HT1080 (cell line): ENCODE results near the gene NOS2. TPM values are rescaled to one million over a fixed set of nuclear protein-coding genes. Genes with fewer than 3 reads are reported as not detected.
"Not testable (repeated sequence)": the region's sequence is repeated elsewhere in the genome, so short reads cannot be mapped to it uniquely, and the experiment has no call there.

Source experiments
- DNase-seq: peaks from one replicate; pipeline ENCODE4 v3.0.0-alpha.2; 2015; ENCODE audit warnings: low read depth
- total RNA-seq: library from RNA; depleted of rRNA; stranded (reverse); fragments of >200 nt; shearing (Covaris generic); gene quantifications from 2 replicates; pipeline ENCODE4 v1.2.3, GENCODE V29; 2014

The NOS2 gene
- total RNA-seq, 1 experiment from 2014 or later = 0.06 TPM

DNA sequence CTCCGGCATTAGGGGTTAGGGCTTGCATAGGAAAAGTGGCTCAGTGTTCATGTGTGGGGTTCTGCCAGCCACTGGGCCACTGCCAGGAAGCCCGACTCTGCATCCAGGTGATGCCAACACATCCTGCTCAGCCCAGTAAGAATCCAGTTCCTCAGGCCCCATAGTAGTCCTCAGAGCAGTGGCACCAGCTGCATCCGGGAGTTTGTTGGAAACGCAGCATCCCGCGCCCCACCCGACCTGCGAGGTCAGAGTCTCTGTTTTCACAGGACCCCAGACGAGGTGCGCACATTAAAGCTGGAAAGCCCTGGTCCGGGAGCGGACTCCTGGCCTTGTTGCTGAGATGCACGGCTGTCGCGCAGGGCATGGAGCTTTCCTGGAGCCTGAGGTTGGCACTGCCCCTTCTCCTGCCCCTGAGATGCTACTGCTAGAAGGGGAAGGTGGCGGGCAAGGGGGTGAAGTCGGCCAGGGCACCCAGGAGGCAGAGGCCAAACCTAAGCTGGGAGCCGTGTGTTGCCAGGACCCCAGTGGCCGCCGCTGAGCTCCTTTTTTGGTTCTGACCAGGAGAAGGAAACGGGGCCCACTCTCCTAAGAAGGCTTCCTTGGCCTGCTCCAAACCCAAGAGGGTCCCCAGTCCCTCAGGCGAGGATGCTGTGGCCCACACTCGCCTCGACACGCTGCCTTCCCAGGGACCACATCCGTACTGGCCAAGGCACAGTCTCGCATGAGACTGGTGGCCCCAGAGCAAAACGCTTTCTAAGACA is 44.4 kb downstream of the NOS2 start:
- no peak for DNase-seq

- no peak for DNase-seq
These were observed 45.8 kb downstream of the NOS2 start for GRCh38 chr17:27754549-27754948.

DNA sequence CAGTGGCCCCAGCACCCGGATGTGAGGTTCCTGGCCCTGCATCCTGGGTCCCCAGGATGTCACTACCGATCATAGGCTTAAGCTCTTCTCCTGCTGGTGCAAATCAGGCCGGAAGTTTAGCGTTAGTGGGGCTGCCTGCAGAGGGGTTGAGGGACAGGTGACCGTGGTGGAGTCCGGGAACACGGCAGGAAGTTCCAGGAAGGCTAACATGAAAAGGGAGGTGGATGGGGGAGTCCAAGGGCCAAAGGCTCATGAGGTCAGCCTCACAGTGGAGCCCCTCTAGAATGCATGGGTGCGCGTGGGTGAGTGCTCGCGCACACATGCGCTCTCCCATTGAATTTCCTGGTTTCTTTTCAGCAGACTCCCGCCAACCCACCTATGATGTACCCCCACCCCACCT is 46.6 kb downstream of the NOS2 start:
- DNase-seq = not testable (repeated sequence)

GRCh38 chr17:27752831-27753619 is 47.3 kb downstream of the NOS2 start:
- DNase-seq = not testable (repeated sequence)

DNA sequence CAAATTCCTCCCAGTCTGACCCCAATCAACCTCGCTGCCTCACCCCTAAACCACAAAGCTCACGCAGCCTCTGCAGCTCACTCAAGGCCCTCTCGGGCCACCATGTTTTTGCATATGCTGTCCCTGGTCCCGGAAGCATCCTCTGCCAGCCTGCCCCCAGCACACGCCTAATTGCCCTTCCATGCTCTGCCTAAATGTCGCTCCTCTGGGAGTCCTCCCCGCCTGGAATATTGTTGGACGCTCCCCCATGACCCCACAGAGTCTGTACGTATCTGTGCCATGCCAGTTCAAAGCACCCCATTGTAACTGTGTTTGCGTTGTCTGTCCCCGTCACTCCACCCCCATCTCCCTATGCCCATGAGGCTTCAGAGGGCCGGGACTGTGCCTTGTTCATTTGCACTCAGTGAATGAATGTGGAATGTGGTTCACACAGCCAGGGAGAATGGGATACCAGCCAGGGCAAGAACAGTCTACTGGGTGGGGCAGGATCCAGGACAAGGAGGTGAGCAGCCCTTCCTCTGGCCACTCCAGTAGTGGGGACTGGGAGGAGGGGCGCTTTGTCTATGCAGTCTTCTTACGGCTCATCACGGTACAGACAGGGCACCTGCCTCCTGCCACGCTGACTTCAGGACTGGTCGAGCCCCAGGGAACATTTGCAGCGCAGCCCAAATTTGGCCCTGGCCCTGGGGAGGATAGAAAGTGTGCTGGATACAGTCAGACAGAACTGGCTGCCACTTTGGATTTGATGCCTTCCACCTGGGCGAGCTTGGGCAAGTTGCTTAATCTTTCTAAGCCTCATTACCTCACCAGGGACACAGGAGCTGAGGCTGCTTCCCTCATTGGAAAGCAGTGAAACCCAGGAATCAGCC is 48.5 kb downstream of the NOS2 start:
- DNase-seq = no peak

- no peak for DNase-seq
These were observed 49.2 kb downstream of the NOS2 start for GRCh38 chr17:27751166-27751565.

DNA sequence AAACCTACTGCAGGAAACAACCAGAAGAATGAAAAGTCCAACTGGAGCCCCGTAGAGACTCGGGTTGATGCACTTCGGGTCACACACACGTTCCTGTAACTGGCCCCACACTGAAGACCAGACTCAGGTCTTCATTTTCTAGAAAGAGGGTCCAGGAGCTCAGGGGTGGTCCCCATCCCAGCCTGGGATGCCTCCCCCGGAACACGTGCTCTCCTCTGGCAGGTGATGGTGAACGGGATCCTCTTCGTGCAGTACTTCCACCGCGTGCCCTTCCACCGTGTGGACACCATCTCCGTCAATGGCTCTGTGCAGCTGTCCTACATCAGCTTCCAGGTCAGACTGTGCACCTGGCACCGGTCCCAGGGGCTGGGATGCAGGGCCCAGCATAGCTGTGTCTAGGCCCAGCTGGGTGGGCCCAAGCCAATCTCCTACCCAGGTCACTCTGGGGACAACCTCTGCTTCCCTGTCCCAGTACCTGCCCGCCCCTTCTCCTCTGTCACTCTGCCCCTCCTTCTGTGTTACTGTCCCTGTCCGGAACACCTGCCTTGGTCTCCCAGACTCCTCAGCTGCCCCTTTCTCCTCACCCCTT is 50.7 kb downstream of the NOS2 start:
- not testable (repeated sequence) for DNase-seq

DNA sequence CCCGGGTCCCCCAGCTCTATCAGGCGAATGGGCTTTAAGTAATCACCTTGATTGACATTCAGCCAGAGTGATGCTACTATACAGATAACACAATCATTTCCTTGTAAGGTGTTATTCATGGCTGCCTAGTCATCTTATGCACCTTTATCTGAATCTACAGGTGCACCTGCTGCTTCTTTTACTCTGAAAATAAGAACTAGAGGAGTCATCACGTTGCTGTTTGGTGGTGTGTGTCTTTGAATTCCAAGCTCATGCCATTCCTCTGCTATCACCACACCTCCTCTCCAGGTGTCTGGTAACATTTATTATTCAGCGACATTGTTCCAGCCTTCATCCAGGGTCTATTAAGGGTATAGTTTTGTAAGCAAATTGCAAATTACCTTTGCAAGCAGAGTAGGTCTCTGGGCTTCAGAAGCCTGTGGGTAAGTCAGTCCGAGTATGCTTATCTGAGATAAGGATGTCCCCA is 51.9 kb downstream of the NOS2 start:
- no peak for DNase-seq

DNA sequence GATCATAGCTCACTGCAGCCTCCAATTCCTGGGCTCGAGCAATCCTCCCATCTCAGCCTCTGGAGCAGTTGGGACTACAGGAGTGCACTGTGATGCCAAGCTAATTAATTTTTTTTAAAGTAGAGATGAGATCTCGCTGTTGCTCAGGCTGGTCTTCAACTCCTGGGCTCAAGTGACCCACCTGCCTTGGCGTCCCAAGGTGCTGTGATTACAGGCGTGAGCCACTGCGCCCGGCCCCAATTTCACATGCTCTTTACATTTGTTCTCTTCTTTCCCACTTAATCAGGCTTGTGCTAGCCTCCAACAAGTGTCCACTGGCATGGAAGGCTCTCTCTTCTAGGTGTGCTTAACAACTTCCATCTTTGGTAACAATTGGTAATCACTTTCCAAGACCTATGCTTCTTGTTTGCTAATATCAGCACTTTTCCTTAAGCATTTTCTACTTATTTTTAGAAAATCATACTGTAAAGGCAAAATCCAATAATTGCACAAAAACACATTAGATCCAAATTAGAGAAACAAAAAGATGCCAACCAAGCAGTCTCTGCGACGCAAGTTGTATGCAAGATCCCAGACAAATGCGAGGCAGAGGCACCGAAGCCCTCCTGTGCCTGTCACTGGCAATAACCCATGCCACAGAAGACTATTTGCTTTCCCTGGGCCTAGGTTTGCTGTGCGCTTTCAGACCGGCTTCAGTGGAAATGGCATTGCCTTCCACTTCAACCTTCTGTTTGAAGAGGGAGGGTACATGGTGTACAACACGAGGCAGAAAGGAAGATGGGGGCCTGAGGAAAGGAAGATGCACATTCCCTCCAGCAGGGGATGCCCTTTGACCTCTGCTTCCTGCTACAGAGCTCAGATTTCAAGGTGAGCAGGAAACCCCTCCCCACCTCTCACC is 52.6 kb downstream of the NOS2 start:
- no peak for DNase-seq

DNA sequence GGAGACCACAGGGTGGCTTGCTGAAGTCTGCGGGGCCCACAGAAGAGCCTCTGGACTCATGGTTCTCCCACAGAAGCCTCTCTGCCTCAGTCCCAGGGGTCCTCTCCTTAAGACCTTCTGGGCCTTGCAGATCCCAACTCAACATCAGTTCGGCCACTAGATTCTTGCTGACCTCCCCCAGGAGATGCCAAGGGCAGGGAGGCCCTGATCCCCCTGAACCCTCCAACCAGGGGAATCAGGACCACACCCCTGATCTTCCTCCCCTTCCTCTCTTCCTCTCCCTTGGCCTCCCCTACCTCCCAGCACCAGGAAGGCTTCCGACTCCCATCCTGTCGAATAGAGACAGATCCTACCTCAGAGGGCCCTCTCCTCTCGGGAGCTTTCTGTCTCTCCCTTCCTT is 53.4 kb downstream of the NOS2 start:
- no peak for DNase-seq

- DNase-seq = not testable (repeated sequence)
These were observed 54.0 kb downstream of the NOS2 start for GRCh38 chr17:27746320-27746719.

DNA sequence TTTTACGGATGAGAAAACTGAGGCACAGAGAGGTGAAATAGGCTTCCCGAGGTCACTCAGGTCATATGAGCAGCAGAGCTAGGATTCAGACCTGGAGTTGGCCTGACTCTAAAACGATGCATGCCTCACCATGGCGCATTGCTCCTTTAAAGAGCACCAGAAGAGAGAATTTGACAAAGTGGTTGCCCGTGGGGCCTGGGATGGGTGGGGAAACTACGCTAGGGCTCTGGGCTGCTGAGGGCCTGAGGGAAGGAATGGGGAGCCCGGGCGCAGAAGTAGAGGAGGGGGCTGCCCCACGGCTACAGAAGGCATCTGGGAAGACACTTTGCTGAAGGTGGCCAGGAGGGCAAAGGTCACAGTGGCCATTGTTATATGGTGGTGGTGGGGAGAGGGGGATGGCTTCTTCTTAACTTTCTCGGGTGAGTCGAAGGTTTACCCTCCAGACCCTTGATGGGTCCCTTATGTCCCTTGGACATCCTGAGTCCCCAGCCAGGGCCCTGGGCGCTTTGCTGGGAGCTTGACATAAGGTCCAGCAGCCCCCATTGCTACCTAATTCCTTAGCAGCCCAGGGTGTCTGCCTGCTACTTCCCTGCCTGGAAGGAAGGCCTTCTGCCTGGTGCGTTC is 55.0 kb downstream of the NOS2 start:
- DNase-seq = not testable (repeated sequence)

DNA sequence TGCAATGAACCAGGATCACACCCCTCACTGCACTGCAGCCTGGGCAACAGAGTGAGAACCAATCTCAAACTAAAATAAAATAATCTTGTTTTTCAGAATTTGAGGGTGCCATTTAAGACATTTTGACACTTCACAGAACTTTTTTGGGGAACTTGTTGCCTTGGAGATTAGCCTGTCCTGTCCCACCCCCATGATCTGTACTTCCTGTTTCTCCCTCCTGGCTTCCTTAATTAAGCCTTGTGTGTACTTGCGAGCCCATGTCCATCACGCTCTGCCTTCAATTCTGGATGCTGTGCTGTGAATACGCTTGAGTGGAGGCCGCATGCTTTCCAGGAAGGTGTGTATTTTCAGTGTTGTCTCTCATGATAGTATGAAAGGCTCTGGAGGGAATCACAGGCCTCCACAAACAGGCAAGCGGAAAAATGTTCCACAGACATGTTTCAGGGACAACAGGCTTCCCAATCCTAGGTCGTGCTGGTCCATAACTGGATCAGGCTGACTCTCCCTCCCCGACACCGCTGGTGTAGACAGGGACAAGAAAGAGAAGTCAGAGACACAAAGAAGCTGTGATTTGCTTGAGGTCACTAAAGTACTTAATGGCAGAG is 56.9 kb downstream of the NOS2 start:
- DNase-seq = no peak

DNA sequence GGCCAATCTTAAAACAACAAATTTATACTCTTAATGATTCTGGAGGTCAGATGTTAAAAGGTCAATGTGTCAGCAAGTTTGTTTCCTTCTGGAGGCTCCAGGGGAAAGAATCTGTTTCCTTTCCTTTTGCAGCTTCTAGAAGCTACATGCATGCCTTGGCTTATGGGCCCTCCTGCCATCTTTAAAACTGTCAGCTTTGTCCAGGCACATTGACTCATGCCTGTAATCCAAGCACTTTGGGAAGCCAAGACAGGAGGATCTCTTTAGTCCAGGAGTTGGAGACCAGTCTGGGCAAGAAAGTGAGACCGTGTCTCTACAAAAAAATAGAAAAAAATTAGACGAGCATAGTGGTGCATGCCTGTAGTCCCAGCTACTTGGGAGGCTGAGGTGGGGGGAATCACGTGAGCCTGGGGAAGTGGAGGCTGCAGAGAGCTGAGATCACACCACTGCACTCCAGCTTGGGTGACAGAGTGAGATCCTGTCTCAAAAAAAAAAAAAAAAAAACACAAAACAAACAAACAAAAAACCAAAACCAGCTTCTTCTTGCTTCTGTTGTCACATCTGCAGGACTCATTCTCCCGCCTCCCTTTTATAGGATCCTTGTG is 58.3 kb downstream of the NOS2 start:
- DNase-seq = no peak

DNA sequence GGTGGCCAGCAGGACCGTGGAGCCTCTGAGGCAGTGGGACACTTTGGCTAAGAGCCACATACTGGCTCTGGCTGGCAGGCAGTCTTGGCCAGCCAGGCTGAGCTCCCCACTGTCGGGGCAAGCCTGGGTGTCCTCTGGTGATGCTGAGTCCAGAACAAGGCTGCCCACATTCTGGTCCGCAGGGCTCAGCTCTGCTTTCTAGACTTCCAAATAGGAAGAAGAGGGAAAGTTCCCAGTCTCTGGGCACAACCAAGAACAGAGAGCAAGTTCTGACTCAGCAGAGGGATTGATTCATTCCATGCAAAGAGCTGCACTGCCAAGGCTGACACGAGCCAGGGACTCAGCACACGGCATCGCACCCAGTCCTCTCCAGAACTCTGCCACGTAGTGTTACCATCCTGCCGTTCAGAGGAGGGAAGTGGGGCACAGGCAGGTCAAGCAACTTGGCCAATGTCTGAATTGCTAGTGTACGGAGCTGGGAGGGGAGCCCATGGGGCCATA is 58.9 kb downstream of the NOS2 start:
- peak; percentile 27 for DNase-seq

GRCh38 chr17:27740541-27740940 is 59.8 kb downstream of the NOS2 start:
- DNase-seq = not testable (repeated sequence)

- peak; percentile 3 for DNase-seq
These were observed 66.6 kb downstream of the NOS2 start for GRCh38 chr17:27733773-27734172.

DNA sequence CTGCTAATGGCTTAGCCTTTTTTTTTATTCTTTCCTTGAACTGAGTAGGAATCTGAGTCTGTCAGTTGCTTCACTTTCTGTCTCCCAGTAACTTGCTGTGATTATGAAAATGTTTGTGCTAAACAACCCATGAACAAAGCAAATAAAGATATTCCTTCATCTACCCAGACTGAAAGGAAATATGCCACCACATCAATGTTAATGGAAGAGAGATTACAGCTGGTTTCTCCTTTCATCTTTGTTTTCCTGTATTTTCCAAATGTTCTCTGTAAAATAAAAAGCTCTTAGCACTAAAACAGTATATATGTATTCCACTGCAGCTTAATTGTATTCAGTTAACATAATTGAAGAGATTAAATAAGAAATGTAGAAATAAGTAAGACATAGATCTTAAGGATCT is 67.6 kb downstream of the NOS2 start:
- not testable (repeated sequence) for DNase-seq

- DNase-seq = peak; percentile 53
These were observed 74.3 kb downstream of the NOS2 start for GRCh38 chr17:27725982-27726381.
